Motor neuron (in vitro differentiated cells): ENCODE measurements around the gene B2M. TPM values are rescaled to one million over a fixed set of nuclear protein-coding genes. Genes with fewer than 3 reads are reported as not detected.
"Not testable (repeated sequence)": the region's sequence is repeated elsewhere in the genome, so short reads cannot be mapped to it uniquely, and the experiment has no call there.

Source experiments
- ATAC-seq, 8 experiments: fragments of 200-7000 bp; cut with Tn5 transposase; replicated peaks in 6 of 8; 2 replicates each; pipeline ENCODE4 v1.8.0; 2021; ENCODE audit warnings: mild to moderate bottlenecking in 8 of 8, moderate library complexity in 8 of 8
- H3K27ac ChIP-seq, 2 donors: fragments of 250-450 bp; sonication (Bioruptor Pico); 2 replicates each; pipeline ENCODE4 v1.9.0; 2021; ENCODE audit warnings: antibody characterized with exemption in 2 of 2, mild to moderate bottlenecking in 2 of 2, moderate library complexity in 1 of 2
- H3K4me1 ChIP-seq, 2 donors: fragments of 250-450 bp; sonication (Bioruptor Pico); replicated peaks in 1 of 2; 2 replicates each; pipeline ENCODE4 v1.6.1; 2021; ENCODE audit warnings: antibody characterized with exemption in 2 of 2, mild to moderate bottlenecking in 2 of 2, moderate library complexity in 1 of 2
- H3K4me3 ChIP-seq, 5 donors: fragments of 250-450 bp; sonication (Bioruptor Pico); 2 replicates each; pipeline ENCODE4 v1.9.0; 2021; ENCODE audit warnings: antibody characterized with exemption in 5 of 5, mild to moderate bottlenecking in 5 of 5, moderate library complexity in 4 of 5
- WGBS, 10 experiments: fragments of 450-650 bp; shearing (Covaris generic); methylation state at CpG; one replicate each; pipeline ENCODE4 v1.0.0; 2022; 5-methylcytosine and 5-hydroxymethylcytosine counted together
- in situ Hi-C, 9 experiments: fragments of 400-800 bp; cut with MboI; loops; one replicate each; pipeline ENCODE4 v1.15.0; 2021; ENCODE audit warnings: low sequenced_read_pairs in 9 of 9, low pct_unique_long_range_greater_than_20kb in 2 of 9; ENCODE audit not compliant: unreplicated experiment in 9 of 9
- total RNA-seq, 8 experiments: library from RNA; unstranded; fragments of 300-600 nt; gene quantifications; 2 replicates each; pipeline versions ENCODE4 v1.2.3 to v1.2.4, GENCODE V29; 2022

B2M gene
- total RNA-seq, 8 experiments from 2014 or later, result 27.1 to 8,870 (median 763) TPM

GRCh38 chr15:44735482-44736180, 24.3 kb downstream of the B2M start:
- Histone ChIP-seq H3K4me1 (peaks cover 0 to under 1% of the 10 kb centered on the region in 2 donors), H3K27ac (no peak overlapping the region), H3K4me3 (no peak overlapping the region)
- in situ Hi-C loops, result loop anchor here in 1 of 9 experiments (25.0 kb wide), 1 partner anchor 148 kb away; no protein-coding TSS in a partner anchor
- 14 to 100% (median 80%) methylated on average over 1 to 5 of the region's 8 CpGs; no CpG with 5 or more reads in 3 of the 10 experiments for WGBS, 10 experiments
- no peak for ATAC-seq

GRCh38 chr15:44736181-44736765, 25.0 kb downstream of the B2M start, which contains the start of gene TRIM69:
TRIM69 (plus strand) TSS chr15:44736528; CDS start chr15:44736705, 177 bp downstream.
- H3K4me1 ChIP-seq, result no peaks in the 10 kb centered on the region
- no peak within 1 kb of the TSS for H3K27ac ChIP-seq
- no peak for ATAC-seq
- WGBS, 10 experiments, result 33 to 92% (median 59%) methylated on average over 1 to 3 of the region's 3 CpGs; no CpG with 5 or more reads in 2 of the 10 experiments
- in situ Hi-C loops, result loop anchor here in 1 of 9 experiments (25.0 kb wide), 1 partner anchor 149 kb away; no protein-coding TSS in a partner anchor
- H3K4me3 ChIP-seq, result no peak within 1 kb of the TSS

- Histone ChIP-seq H3K4me1 (no peaks in the 10 kb centered on the region), H3K27ac (no peak overlapping the region), H3K4me3 (no peak overlapping the region)
- 0 to 100% (median 75%) methylated on average over 1 to 3 of the region's 3 CpGs; no CpG with 5 or more reads in 1 of the 10 experiments for WGBS, 10 experiments
- no peak for ATAC-seq
- in situ Hi-C loops, result loop anchor here in 1 of 9 experiments (25.0 kb wide), 1 partner anchor 151 kb away; no protein-coding TSS in a partner anchor
Observed at GRCh38 chr15:44738340-44738984, 27.1 kb downstream of the B2M start.

GRCh38 chr15:44739222-44739847, 28.0 kb downstream of the B2M start:
- WGBS, 10 experiments, result 61 to 100% (median 80%) methylated on average over 1 to 3 of the region's 24 CpGs; no CpG with 5 or more reads in 7 of the 10 experiments
- ATAC-seq, H3K4me1 ChIP-seq, H3K4me3 ChIP-seq, H3K27ac ChIP-seq: not testable (repeated sequence)
- in situ Hi-C loops, result loop anchor here in 1 of 9 experiments (25.0 kb wide), 1 partner anchor 152 kb away; no protein-coding TSS in a partner anchor

- ATAC-seq, H3K4me1 ChIP-seq, H3K27ac ChIP-seq, H3K4me3 ChIP-seq: not testable (repeated sequence)
- in situ Hi-C loops, result loop anchor here in 1 of 9 experiments (25.0 kb wide), 1 partner anchor 156 kb away; no protein-coding TSS in a partner anchor
- WGBS, 10 experiments, result 83 to 100% methylated on average over 1 of the region's 2 CpGs; no CpG with 5 or more reads in 8 of the 10 experiments
Observed at GRCh38 chr15:44743454-44743853, 32.1 kb downstream of the B2M start.

- Histone ChIP-seq H3K4me3 (no peak overlapping the region), H3K4me1 (no peaks in the 10 kb centered on the region), H3K27ac (no peak overlapping the region)
- in situ Hi-C loops, result no loop called here
- 43 to 100% (median 100%) methylated on average over 1 of the region's 1 CpG; no CpG with 5 or more reads in 1 of the 10 experiments for WGBS, 10 experiments
- ATAC-seq, result no peak
Observed at GRCh38 chr15:44753345-44753744, 42.0 kb downstream of the B2M start.

GRCh38 chr15:44763187-44763586, 51.9 kb downstream of the B2M start:
- 60 to 100% (median 93%) methylated on average over 1 to 2 of the region's 2 CpGs; no CpG with 5 or more reads in 2 of the 10 experiments for WGBS, 10 experiments
- Histone ChIP-seq H3K27ac (no peak overlapping the region), H3K4me1 (peaks cover 0 to 4% of the 10 kb centered on the region in 2 donors), H3K4me3 (no peak overlapping the region)
- in situ Hi-C loops, result no loop called here
- no peak for ATAC-seq

GRCh38 chr15:44763848-44764247, 52.5 kb downstream of the B2M start:
- in situ Hi-C loops, result no loop called here
- peak in 1 of 8 experiments; percentile 32 for ATAC-seq
- 17 to 100% (median 78%) methylated on average over 1 to 3 of the region's 3 CpGs; no CpG with 5 or more reads in 1 of the 10 experiments for WGBS, 10 experiments
- Histone ChIP-seq H3K4me3 (no peak overlapping the region), H3K27ac (no peak overlapping the region), H3K4me1 (peaks cover 0 to 4% of the 10 kb centered on the region in 2 donors)

GRCh38 chr15:44765036-44765435, 53.7 kb downstream of the B2M start:
- Histone ChIP-seq H3K27ac (no peak overlapping the region), H3K4me3 (no peak overlapping the region), H3K4me1 (peaks cover 0 to 4% of the 10 kb centered on the region in 2 donors)
- WGBS, 10 experiments, result 0 to 55% (median 0%) methylated on average over 1 to 3 of the region's 3 CpGs; no CpG with 5 or more reads in 3 of the 10 experiments
- in situ Hi-C loops, result no loop called here
- ATAC-seq, result no peak

Other genes with a start within 250 kb of the B2M start
- gene EIF3J, start 174.4 kb upstream of the B2M start, total RNA-seq, result 100 to 1,000 TPM in 1 of 8 experiments, 10 to 100 TPM in 7; 37.5 to 100 (median 54.7) TPM
- 10 to 100 TPM; 31.0 to 91.1 (median 46.6) TPM for gene SPG11, start 47.9 kb upstream of the B2M start, total RNA-seq
- 1 to 10 TPM in 4 of 8 experiments, under 1 TPM in 4; 0.11 to 2.2 (median 0.96) TPM for gene PATL2, start 194 bp upstream of the B2M start, total RNA-seq
- gene TRIM69, start 25.0 kb downstream of the B2M start, total RNA-seq, result 10 to 100 TPM; 10.4 to 56.0 (median 17.9) TPM
- under 1 TPM in 1 of 8 experiments, not detected in 7; 0.38 TPM for gene TERB2, start 245.2 kb downstream of the B2M start, total RNA-seq